ENCODE measurements around the gene FAM53A. TPM values are rescaled to one million over a fixed set of nuclear protein-coding genes. Genes with fewer than 3 reads are reported as not detected.

FAM53A gene
- total and polyA plus RNA-seq, 2 of the 13 experiments (the other 11 are each of a cell fraction or from before 2014, with no cell fraction given) = 0.48 to 1.1 TPM

- H3K27me3 ChIP-seq (ENCODE audit: control insufficient read depth in 1 of 2, insufficient read depth in 2 of 2, low read length in 2 of 2) = peaks cover 0 to 47% of the 10 kb centered on the region in 2 experiments; a peak in 4 of 5 replicates
- DNase-seq (ENCODE audit: low spot score) (no peak), FAIRE-seq (no peak), ATAC-seq (peak; percentile 39)
- H3K4me3 ChIP-seq (replicated peaks in 1 of 3; ENCODE audit: insufficient read depth in 1 of 3, low read depth in 2 of 3, low read length in 3 of 3) = peak overlapping the region in 1 of 3 experiments; percentile 44; a peak in 2 of 6 replicates
- H3K36me3 ChIP-seq (replicated peaks in 1 of 2; ENCODE audit: control insufficient read depth in 1 of 2, insufficient read depth in 2 of 2, low read length in 2 of 2) = no peaks in the 10 kb centered on the region
- H3K9me3 ChIP-seq (ENCODE audit: low read length) = no peaks in the 10 kb centered on the region
- POLR2A ChIA-PET = no interaction called here
- H3K4me1 ChIP-seq (ENCODE audit: insufficient read depth, low read length) = peaks cover 31% of the 10 kb centered on the region
- H3K4me2 ChIP-seq (ENCODE audit: low read depth, low read length) = peak overlapping the region; percentile 41
- no peak overlapping the region for H3K9ac ChIP-seq (ENCODE audit: insufficient read depth, low read depth, low read length)
- WGBS (ENCODE audit: low lambda C conversion rate) = 0% methylated on average over 1 of the region's 7 CpGs
- CTCF ChIA-PET (ENCODE audit: low intra/inter-chr PET ratio, low total read pairs) = no interaction called here
- no TSS peak for BruUV-seq (replicated peaks)
- H3K79me2 ChIP-seq (ENCODE audit: insufficient read depth, low read length) = no peaks in the 10 kb centered on the region
- no peaks in the 10 kb centered on the region for H4K20me1 ChIP-seq (ENCODE audit: insufficient read depth, low read length)
- in situ Hi-C loops (cut with HindIII; ENCODE audit: extremely low pct_ligation_motif_present, low pct_unique_long_range_greater_than_20kb) = no loop called here
- H3K27ac ChIP-seq (ENCODE audit: extremely low read length, insufficient read depth, low read length) = no peak overlapping the region
- intact Hi-C loops (cut with micrococcal nuclease; ENCODE audit: unreplicated experiment) = no loop called here
- no peak overlapping the region for H2AFZ ChIP-seq (ENCODE audit: low read length)
- TF ChIP-seq ZNF292 (CRISPR knock-in tag; IDR thresholded peaks at IDR 0.05; ENCODE audit: borderline replicate concordance, low read depth) = 0 out of 2 replicates have a peak, but pooled peaks have one; percentile 22
- TF ChIP-seq LCORL (IDR thresholded peaks at IDR 0.05) = no peak
- TF ChIP-seq LCORL (CRISPR knock-in tag; IDR thresholded peaks at IDR 0.05) = 0 out of 2 replicates have a peak, but pooled peaks have one; percentile 21
- TF ChIP-seq SALL1 (CRISPR knock-in tag; IDR thresholded peaks at IDR 0.05) = peak; percentile 36; the same call in 1 of the 2 replicates
- peak; percentile 36; the same call in 1 of the 2 replicates for TF ChIP-seq PATZ1 (CRISPR knock-in tag; IDR thresholded peaks at IDR 0.05)
- TF ChIP-seq AGO1 (IDR thresholded peaks at IDR 0.05; ENCODE audit: low read depth, low read length, poor library complexity, severe bottlenecking) = no peak
- TF ChIP-seq NR2F6 (IDR thresholded peaks at IDR 0.05) = peak; percentile 65
- TF ChIP-seq NR2F6 (CRISPR knock-in tag; IDR thresholded peaks at IDR 0.05) = peak; percentile 82
- 0 out of 2 replicates have a peak, but pooled peaks have one; percentile 29 for TF ChIP-seq GATAD2A (CRISPR knock-in tag; IDR thresholded peaks at IDR 0.05)
- peak; percentile 34 for TF ChIP-seq HNF4A (CRISPR knock-in tag; IDR thresholded peaks at IDR 0.05)
- no peak for TF ChIP-seq HNRNPH1 (optimal IDR thresholded peaks at IDR 0.05; ENCODE audit: low read depth, low read length)
- peak; percentile 44 for TF ChIP-seq ZNF687 (CRISPR knock-in tag; IDR thresholded peaks at IDR 0.05)
- TF ChIP-seq NR2F1 (CRISPR knock-in tag; IDR thresholded peaks at IDR 0.05) = peak in 1 of 2 experiments; percentile 43; a peak in 2 of 4 replicates
- TF ChIP-seq SOX6 (IDR thresholded peaks at IDR 0.05) = no peak
- TF ChIP-seq SOX6 (CRISPR knock-in tag; IDR thresholded peaks at IDR 0.05) = 0 out of 2 replicates have a peak, but pooled peaks have one; percentile 11
- TF ChIP-seq ZNF18 (CRISPR knock-in tag; IDR thresholded peaks at IDR 0.05; ENCODE audit: insufficient replicate concordance) = no peak
- no peak for TF ChIP-seq EED (CRISPR knock-in tag; IDR thresholded peaks at IDR 0.05)
- no peak for TF ChIP-seq CENPBD1 (CRISPR knock-in tag; IDR thresholded peaks at IDR 0.05; ENCODE audit: borderline replicate concordance, low read depth)
Observed at GRCh38 chr4:1633993-1634392, 50.1 kb downstream of the FAM53A start.

Data from HepG2 (cell line).